HepG2 (cell line): ENCODE results near the gene SECTM1. TPM values are rescaled to one million over a fixed set of nuclear protein-coding genes. Genes with fewer than 3 reads are reported as not detected.
A peak's percentile ranks its signal among the peaks of the same experiment; 100 is the strongest.

Source experiments
- ATF6 ChIP-seq: sonication (generic); formaldehyde crosslinking; conservative IDR thresholded peaks from 2 replicates; pipeline ENCODE4 v1.4.0; 2020; ENCODE audit warnings: missing genetic modification reagents
- FOXK2 ChIP-seq: fragments of 450-650 bp; IDR thresholded peaks from 2 replicates; pipeline ENCODE4 v1.6.1; 2016
- GABPB1 ChIP-seq: IDR thresholded peaks from 2 replicates; pipeline ENCODE4 v1.6.1; 2016; ENCODE audit warnings: mild to moderate bottlenecking, missing genetic modification reagents, moderate library complexity, missing compliant biosample characterization
- GPN1 ChIP-seq: sonication (generic); formaldehyde crosslinking; IDR thresholded peaks from 2 replicates; pipeline ENCODE4 v1.5.1; 2020; ENCODE audit warnings: missing genetic modification reagents, borderline replicate concordance
- NFKBIZ ChIP-seq: IDR thresholded peaks from 2 replicates; pipeline ENCODE4 v1.6.1; 2018; ENCODE audit warnings: missing genetic modification reagents, missing compliant biosample characterization
- NKX3-1 ChIP-seq: sonication (generic); formaldehyde crosslinking; IDR thresholded peaks from 2 replicates; pipeline ENCODE4 v1.5.0; 2020; ENCODE audit warnings: missing genetic modification reagents
- PAX8 ChIP-seq: sonication (generic); formaldehyde crosslinking; IDR thresholded peaks from 2 replicates; pipeline ENCODE4 v1.8.0; 2022; ENCODE audit warnings: mild to moderate bottlenecking, missing genetic modification reagents, borderline replicate concordance
- PPARG ChIP-seq: conservative IDR thresholded peaks from 2 replicates; pipeline ENCODE4 v1.6.1; 2016; ENCODE audit warnings: missing biosample characterization, missing genetic modification reagents
- SETDB1 ChIP-seq: sonication (generic); formaldehyde crosslinking; IDR thresholded peaks from 2 replicates; pipeline ENCODE4 v1.5.1; 2020; ENCODE audit warnings: missing genetic modification reagents, mild to moderate bottlenecking, borderline replicate concordance
- SKIL ChIP-seq: sonication (generic); formaldehyde crosslinking; IDR thresholded peaks from 2 replicates; pipeline ENCODE4 v1.8.0; 2022; ENCODE audit warnings: missing genetic modification reagents, mild to moderate bottlenecking, moderate library complexity, borderline replicate concordance
- SMAD1 ChIP-seq: sonication (generic); formaldehyde crosslinking; IDR thresholded peaks from 2 replicates; pipeline ENCODE4 v1.4.0; 2020; ENCODE audit warnings: missing genetic modification reagents, low read depth, mild to moderate bottlenecking, borderline replicate concordance
- SNRNP70 ChIP-seq: fragments of 200-400 bp; formaldehyde crosslinking; IDR thresholded peaks from 2 replicates; pipeline ENCODE4 v1.6.1; 2017; ENCODE audit warnings: mild to moderate bottlenecking, low read depth, low read length, moderate library complexity
- SOX13 ChIP-seq, 3 experiments: fragments of 450-650 bp in 1 of 3; sonication (generic) in 1 of 3; formaldehyde crosslinking in 1 of 3; IDR thresholded peaks in 2 of 3; conservative IDR thresholded peaks in 1 of 3; 2 replicates each; pipeline versions ENCODE4 v1.5.0 to v1.6.1; 2016 to 2020; ENCODE audit warnings: antibody characterized with exemption in 1 of 3, mild to moderate bottlenecking in 1 of 3, missing compliant biosample characterization in 1 of 3, missing genetic modification reagents in 1 of 3, moderate library complexity in 1 of 3
- TARDBP ChIP-seq: sonication (generic); formaldehyde crosslinking; IDR thresholded peaks from 2 replicates; pipeline ENCODE4 v1.8.0; 2022; ENCODE audit warnings: mild to moderate bottlenecking, missing genetic modification reagents
- TBX3 ChIP-seq: fragments of 450-650 bp; IDR thresholded peaks from 2 replicates; pipeline ENCODE4 v1.6.1; 2017; ENCODE audit warnings: antibody characterized with exemption, mild to moderate bottlenecking, inconsistent platforms, borderline replicate concordance
- ZNF17 ChIP-seq: sonication (generic); formaldehyde crosslinking; IDR thresholded peaks from 2 replicates; pipeline ENCODE4 v1.5.0; 2020; ENCODE audit warnings: mild to moderate bottlenecking, missing genetic modification reagents
- polyA plus RNA-seq, 8 experiments: library from polyadenylated mRNA; depleted of rRNA in 3 of 8; stranded (reverse) in 7 of 8; unstranded in 1 of 8; fragments of >200 nt; fragmentation: Illumina TruSeq in 4 of 8; extraction: Trizol in 4 of 8; gene quantifications; 2 replicates each; pipeline versions ENCODE4 v1.2.1 to v1.2.3, GENCODE V29; 2011 to 2016; ENCODE audit warnings: low read depth in 4 of 8, missing spikeins in 1 of 8, mixed read lengths in 1 of 8; ENCODE audit not compliant: insufficient read depth in 1 of 8
- total RNA-seq, 5 experiments: library from RNA; depleted of rRNA; stranded (reverse); fragments of >200 nt; fragmentation: Illumina TruSeq; extraction: Trizol; gene quantifications; 2 replicates each; pipeline ENCODE4 v1.2.3, GENCODE V29; 2016; ENCODE audit warnings: low read depth in 1 of 5
- TF ChIP-seq, protein P1 (sequence below): IDR thresholded peaks from 2 replicates; pipeline ENCODE4 v1.6.1; 2016; ENCODE audit warnings: missing genetic modification reagents, missing compliant biosample characterization
- TF ChIP-seq, protein P2 (sequence below): sonication (generic); formaldehyde crosslinking; conservative IDR thresholded peaks from 2 replicates; pipeline ENCODE4 v1.8.0; 2022; ENCODE audit warnings: low read depth, missing genetic modification reagents
- TF ChIP-seq, protein P3 (sequence below): sonication (generic); formaldehyde crosslinking; IDR thresholded peaks from 2 replicates; pipeline ENCODE4 v1.5.1; 2020; ENCODE audit warnings: mild to moderate bottlenecking, moderate library complexity, missing genetic modification reagents

The SECTM1 gene
- total and polyA plus RNA-seq, 2 of the 13 experiments (the other 11 are each of a cell fraction or from before 2014, with no cell fraction given) = 3.5 to 5.3 TPM

GRCh38 chr17:82346342-82347300 lies 13.1 kb upstream of the SECTM1 start (continued):
- TF ChIP-seq ATF6 (CRISPR knock-in tag) (no peak), GABPB1 (CRISPR knock-in tag) (peak; percentile 81), SNRNP70 (no peak), TBX3 (peak; percentile 91; the same call in 1 of the 2 replicates), PAX8 (CRISPR knock-in tag) (peak; percentile 73; the same call in 1 of the 2 replicates), ZNF17 (no peak), PPARG (CRISPR knock-in tag) (peak; percentile 86), SKIL (peak; percentile 96), FOXK2 (peak; percentile 98), SOX13 (IDR thresholded peaks at IDR 0.05) (peak; percentile 100), SOX13 (CRISPR knock-in tag; conservative IDR thresholded peaks at IDR 0.05 in 1 of 2, IDR thresholded peaks at IDR 0.05 in 1 of 2) (peak in 1 of 2 experiments; percentile 100; a peak in 2 of 4 replicates), GPN1 (CRISPR knock-in tag) (0 out of 2 replicates have a peak, but pooled peaks have one; percentile 60), NFKBIZ (peak; percentile 98), SETDB1 (CRISPR knock-in tag) (no peak; the same call in 1 of the 2 replicates), TARDBP (CRISPR knock-in tag) (peak; percentile 98), NKX3-1 (CRISPR knock-in tag) (peak; percentile 89), SMAD1 (CRISPR knock-in tag) (no peak; the same call in none of the 2 replicates)
- TF ChIP-seq, protein P1, sequence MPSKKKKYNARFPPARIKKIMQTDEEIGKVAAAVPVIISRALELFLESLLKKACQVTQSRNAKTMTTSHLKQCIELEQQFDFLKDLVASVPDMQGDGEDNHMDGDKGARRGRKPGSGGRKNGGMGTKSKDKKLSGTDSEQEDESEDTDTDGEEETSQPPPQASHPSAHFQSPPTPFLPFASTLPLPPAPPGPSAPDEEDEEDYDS (CRISPR knock-in tag) = peak; percentile 82
- TF ChIP-seq, protein P2, sequence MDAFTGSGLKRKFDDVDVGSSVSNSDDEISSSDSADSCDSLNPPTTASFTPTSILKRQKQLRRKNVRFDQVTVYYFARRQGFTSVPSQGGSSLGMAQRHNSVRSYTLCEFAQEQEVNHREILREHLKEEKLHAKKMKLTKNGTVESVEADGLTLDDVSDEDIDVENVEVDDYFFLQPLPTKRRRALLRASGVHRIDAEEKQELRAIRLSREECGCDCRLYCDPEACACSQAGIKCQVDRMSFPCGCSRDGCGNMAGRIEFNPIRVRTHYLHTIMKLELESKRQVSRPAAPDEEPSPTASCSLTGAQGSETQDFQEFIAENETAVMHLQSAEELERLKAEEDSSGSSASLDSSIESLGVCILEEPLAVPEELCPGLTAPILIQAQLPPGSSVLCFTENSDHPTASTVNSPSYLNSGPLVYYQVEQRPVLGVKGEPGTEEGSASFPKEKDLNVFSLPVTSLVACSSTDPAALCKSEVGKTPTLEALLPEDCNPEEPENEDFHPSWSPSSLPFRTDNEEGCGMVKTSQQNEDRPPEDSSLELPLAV (CRISPR knock-in tag) = no peak; the same call in 1 of the 2 replicates
- TF ChIP-seq, protein P3, sequence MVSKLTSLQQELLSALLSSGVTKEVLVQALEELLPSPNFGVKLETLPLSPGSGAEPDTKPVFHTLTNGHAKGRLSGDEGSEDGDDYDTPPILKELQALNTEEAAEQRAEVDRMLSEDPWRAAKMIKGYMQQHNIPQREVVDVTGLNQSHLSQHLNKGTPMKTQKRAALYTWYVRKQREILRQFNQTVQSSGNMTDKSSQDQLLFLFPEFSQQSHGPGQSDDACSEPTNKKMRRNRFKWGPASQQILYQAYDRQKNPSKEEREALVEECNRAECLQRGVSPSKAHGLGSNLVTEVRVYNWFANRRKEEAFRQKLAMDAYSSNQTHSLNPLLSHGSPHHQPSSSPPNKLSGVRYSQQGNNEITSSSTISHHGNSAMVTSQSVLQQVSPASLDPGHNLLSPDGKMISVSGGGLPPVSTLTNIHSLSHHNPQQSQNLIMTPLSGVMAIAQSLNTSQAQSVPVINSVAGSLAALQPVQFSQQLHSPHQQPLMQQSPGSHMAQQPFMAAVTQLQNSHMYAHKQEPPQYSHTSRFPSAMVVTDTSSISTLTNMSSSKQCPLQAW (CRISPR knock-in tag) = peak; percentile 96
